Stimulated activated memory B cell treated with anti-CD40 and anti-IgM and Interleukin-4, amounts not matched to agents 10 μg/mL and 1 μg/mL and 100 μg/mL, for 72 hours (primary cell): Measurements from ENCODE around the gene NARS2.
A peak's percentile ranks its signal among the peaks of the same experiment; 100 is the strongest.

Experiments
- ATAC-seq: fragments of 150-1000 bp; cut with Tn5 transposase; 2 replicates; pipeline ENCODE4 v1.10.0; 2021
- H3K27ac Mint-ChIP-seq: one replicate; pipeline ENCODE4 v1.8.0; 2022; ENCODE audit warnings: mild to moderate bottlenecking, mixed read lengths
- H3K27me3 Mint-ChIP-seq: one replicate; pipeline ENCODE4 v1.8.0; 2022; ENCODE audit warnings: mixed read lengths
- H3K36me3 Mint-ChIP-seq: one replicate; pipeline ENCODE4 v1.8.0; 2022; ENCODE audit warnings: mixed read lengths
- H3K4me1 Mint-ChIP-seq: one replicate; pipeline ENCODE4 v1.8.0; 2022; ENCODE audit warnings: mixed read lengths
- H3K4me3 Mint-ChIP-seq: one replicate; pipeline ENCODE4 v1.8.0; 2022; ENCODE audit warnings: mild to moderate bottlenecking, moderate library complexity, mixed read lengths
- H3K9me3 Mint-ChIP-seq: one replicate; pipeline ENCODE4 v1.8.0; 2022; ENCODE audit warnings: mixed read lengths

The NARS2 gene

DNA sequence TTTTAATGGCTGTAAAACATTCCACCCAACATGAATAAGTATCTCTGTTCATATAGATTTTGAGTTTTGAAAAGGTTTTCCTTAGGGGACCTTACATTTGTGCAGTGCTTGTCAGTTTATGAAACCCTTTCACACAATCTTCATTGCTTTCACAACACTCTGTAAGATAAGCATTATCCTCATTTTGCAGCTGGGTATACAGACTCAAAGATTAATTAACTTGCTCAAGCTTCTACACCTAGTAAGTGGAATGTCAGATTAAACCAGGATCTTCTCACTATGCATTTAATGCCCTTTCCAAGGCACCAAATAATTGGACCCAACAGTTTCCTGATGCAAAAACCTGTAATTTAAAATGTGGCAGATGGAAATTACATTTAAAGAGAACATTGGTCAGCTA is 145.5 kb downstream of the NARS2 start:
- H3K36me3 Mint-ChIP-seq, result no peaks in the 10 kb centered on the region
- no peaks in the 10 kb centered on the region for H3K9me3 Mint-ChIP-seq
- H3K27me3 Mint-ChIP-seq, result no peaks in the 10 kb centered on the region
- no peak for ATAC-seq
- H3K4me1 Mint-ChIP-seq, result peaks cover 69% of the 10 kb centered on the region
- peak overlapping the region; percentile 84 for H3K27ac Mint-ChIP-seq
- H3K4me3 Mint-ChIP-seq, result peak overlapping the region; percentile 5

DNA sequence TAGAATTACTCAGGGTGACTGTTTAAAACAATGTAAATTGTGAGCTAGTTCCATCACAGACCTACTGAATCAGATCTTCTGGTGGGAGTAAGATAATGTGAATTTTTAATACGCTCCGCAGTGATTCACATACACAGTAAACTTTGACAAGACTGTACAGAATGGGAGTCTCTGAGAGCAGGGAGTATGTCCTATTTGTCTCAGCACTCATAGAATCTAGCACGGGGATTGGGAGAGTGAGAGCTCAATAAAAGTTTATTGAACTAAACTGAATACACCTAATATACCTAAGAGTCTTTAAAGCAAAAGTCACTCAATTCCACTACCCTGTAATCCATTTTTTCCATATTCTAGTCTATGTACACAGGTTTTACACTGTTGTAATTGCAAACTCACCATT is 145.9 kb downstream of the NARS2 start:
- peaks cover 74% of the 10 kb centered on the region for H3K4me1 Mint-ChIP-seq
- no peak for ATAC-seq
- H3K9me3 Mint-ChIP-seq, result no peaks in the 10 kb centered on the region
- H3K36me3 Mint-ChIP-seq, result no peaks in the 10 kb centered on the region
- peak overlapping the region; percentile 20 for H3K4me3 Mint-ChIP-seq
- peak overlapping the region; percentile 84 for H3K27ac Mint-ChIP-seq
- no peaks in the 10 kb centered on the region for H3K27me3 Mint-ChIP-seq

DNA sequence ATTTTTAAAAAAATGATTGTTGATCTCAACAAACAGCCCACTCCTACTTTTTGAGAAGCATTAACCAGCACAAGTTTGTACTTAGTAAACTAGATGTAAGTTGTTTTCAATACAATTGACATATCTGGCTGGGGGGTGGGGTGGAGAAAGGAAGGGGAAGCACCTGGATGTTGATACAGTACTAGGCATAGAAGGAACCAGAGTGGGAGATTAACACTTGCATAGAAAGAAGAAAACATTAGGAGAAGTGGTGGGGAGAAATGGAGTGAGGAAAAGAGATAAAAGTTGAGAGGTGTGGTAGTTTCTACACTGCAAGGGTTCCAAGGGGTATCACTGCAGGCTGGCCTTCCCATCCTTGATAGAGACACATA is 146.4 kb downstream of the NARS2 start:
- Mint-ChIP-seq H3K4me1 (peaks cover 75% of the 10 kb centered on the region), H3K27ac (peak overlapping the region; percentile 84), H3K36me3 (no peaks in the 10 kb centered on the region), H3K27me3 (no peaks in the 10 kb centered on the region), H3K9me3 (no peaks in the 10 kb centered on the region), H3K4me3 (peak overlapping the region; percentile 46)
- no peak for ATAC-seq

DNA sequence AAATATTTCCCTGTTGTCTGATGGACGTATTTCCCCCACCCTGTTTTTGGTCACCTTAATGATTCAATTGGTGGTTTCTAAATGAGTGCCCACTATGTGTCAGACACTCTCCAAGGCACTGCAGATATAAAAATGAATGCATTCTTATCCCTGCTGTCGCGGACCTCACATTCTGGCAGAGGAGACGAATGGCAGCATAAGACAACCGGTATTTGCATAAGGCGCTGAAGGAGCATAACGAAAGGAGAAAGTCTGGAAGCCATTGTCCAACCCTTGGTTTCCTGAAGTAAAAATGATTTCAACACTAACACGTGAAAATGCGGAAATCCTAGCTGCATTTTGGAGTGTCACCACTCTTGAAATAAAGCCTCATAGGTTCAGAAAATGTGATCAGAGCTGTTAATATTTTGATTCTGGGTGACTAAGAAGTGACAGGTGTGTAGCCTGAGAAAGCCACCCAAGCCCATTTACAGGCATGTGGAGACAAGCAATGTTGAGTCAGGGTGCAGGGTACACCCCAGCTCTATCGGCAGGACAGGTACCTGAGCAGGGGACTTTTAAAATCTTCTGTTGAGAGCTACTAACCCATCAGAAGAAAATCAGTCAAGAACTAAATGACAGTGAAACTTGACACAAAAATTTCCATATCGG is 146.9 kb downstream of the NARS2 start:
- Mint-ChIP-seq H3K27me3 (no peaks in the 10 kb centered on the region), H3K4me1 (peaks cover 74% of the 10 kb centered on the region), H3K9me3 (no peaks in the 10 kb centered on the region), H3K36me3 (no peaks in the 10 kb centered on the region), H3K4me3 (peak overlapping the region; percentile 46), H3K27ac (peak overlapping the region; percentile 84)
- peak; percentile 73 for ATAC-seq

DNA sequence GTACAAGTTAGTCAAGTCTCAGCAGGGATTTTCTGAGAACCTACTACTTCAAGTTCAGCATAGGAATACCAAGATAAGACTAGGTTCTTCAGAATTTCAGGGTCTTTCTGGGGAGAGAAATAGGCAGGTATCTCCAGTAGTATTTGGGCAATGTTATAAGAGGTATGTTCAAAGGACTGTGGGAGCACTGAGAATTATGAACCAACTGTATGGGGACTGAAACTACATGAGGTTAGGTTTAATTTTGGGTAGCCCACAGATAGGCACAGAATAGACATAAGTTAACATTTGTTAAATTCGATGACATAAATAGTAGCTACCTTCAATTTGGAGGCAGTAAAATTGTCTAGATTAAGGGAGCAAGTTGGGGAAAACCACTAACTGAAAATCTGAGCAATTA is 147.8 kb downstream of the NARS2 start:
- Mint-ChIP-seq H3K27me3 (no peaks in the 10 kb centered on the region), H3K4me3 (no peak overlapping the region), H3K9me3 (no peaks in the 10 kb centered on the region), H3K4me1 (peaks cover 71% of the 10 kb centered on the region), H3K36me3 (no peaks in the 10 kb centered on the region), H3K27ac (peak overlapping the region; percentile 84)
- ATAC-seq, result no peak

DNA sequence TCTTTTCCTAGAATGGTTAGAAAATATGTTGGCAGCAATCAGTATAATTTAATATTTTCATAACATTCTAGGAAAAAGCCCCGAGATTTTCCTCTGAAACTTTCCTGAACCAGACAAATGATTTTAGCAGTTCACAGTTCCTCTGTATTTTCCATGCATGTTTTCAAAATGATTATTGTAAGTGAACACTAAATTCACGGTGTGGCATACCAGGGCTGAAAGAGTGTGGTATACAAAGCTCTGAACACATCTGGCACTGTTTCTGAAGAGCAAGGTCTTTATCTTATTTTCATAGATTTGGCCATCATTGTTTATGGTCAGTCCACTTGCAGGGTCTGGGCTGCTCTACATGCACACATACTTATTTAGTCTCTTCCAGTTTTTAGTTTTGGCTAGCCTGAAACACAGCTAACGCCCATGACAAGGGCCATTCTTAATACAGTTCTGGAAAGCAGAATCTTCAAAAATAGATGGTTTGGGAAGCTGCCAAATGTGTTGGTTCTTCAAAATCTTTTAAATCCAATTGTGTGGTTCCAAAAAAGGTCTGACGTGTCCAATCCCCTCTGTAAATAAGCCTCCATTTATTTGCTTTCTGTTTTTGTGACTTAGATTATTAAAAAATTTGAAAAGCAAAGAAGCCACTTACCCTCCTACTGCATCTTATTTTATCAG is 149.1 kb downstream of the NARS2 start:
- Mint-ChIP-seq H3K4me1 (peaks cover 84% of the 10 kb centered on the region), H3K27ac (peak overlapping the region; percentile 84)

DNA sequence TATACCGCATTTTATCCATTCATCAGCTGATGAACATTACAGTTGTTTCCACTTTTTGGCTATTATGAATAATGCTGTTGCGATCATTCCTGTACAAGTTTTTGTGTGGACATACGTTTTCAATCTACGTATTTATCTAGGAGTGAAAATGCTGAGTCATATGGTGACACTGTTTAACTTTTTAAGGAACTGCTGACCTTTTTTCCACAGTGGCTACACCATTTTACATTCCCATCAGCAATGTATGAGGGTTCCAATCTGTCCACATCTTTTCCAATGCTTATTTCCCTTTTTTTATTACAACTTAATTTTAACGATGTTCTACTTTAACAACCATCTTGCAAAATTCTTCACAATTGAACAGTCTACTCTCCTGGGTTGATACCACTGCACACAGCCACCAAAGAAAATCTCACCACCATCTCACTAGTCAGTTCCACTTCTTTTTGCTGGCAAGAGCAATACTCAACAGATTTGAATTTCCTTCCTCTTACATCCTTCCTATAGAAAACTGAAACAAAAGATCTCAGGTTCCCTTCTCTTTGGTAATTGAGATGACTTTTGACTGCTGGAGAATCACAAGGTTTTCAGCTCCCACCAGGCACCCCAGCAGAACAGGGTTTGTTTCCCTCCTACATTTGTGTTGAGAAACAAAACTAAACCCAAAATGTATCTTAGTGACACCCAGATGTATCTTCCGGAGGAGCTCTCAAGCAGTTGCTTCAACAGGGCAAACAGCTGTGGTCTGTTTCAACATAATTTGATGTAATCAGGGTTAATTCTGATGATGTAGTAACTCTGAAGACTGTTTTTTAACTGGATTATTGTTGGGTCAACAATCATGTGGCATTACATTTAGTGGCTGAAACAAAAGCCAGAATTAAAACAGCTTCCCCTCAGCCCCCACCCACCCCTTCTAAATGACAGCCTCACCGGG is 150.1 kb downstream of the NARS2 start:
- peak; percentile 49 for ATAC-seq
- Mint-ChIP-seq H3K36me3 (no peaks in the 10 kb centered on the region), H3K9me3 (no peaks in the 10 kb centered on the region), H3K27ac (peak overlapping the region; percentile 84), H3K4me1 (peaks cover 85% of the 10 kb centered on the region), H3K27me3 (no peaks in the 10 kb centered on the region), H3K4me3 (peak overlapping the region; percentile 59)

More for the DNA sequence above, 149.1 kb downstream of the NARS2 start:
- H3K9me3 Mint-ChIP-seq, result no peaks in the 10 kb centered on the region
- H3K36me3 Mint-ChIP-seq, result no peaks in the 10 kb centered on the region
- no peaks in the 10 kb centered on the region for H3K27me3 Mint-ChIP-seq
- H3K4me3 Mint-ChIP-seq, result peak overlapping the region; percentile 34
- ATAC-seq, result no peak

DNA sequence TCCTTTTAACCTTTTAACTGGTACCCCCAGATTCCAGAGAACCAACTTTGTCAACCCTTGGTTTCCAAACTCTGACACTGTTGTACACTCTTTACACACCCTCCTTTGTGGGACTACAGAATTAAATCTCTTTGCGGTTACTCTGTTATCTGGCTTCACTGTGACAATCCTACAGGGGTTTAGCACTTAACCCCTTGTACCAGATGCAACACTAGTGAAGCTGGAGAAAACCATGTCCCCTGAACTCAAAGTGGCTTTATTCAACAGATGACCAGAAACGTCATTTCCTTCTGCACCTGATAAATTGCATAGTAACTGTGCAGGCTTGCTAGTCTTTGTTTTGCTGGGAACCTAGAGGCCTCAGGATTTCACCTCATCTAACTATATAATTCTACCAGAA is 151.4 kb downstream of the NARS2 start:
- Mint-ChIP-seq H3K36me3 (no peaks in the 10 kb centered on the region), H3K4me1 (peaks cover 85% of the 10 kb centered on the region), H3K9me3 (no peaks in the 10 kb centered on the region), H3K27ac (no peak overlapping the region), H3K4me3 (no peak overlapping the region), H3K27me3 (no peaks in the 10 kb centered on the region)
- ATAC-seq, result no peak

DNA sequence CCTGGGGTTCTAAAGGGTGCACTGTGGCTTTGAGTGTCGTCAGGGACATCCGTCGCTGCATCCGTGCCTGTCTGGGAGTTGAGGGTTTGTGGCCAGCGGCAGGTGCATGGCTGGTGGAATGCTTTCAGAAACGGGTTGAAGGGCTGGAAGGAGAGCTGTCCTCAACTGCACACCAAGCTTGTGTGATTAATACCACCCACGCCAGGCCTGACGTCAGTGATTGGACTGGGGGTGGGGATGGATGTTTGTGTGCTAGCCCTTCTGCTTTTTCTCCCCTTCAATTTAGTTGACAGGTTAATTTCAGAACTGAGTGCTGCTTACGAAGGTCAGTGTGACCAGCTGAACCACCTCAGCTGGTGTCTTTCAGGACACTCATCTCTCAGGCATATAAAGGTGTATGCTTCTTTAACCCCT is 153.9 kb downstream of the NARS2 start:
- peaks cover 73% of the 10 kb centered on the region for H3K4me1 Mint-ChIP-seq
- H3K27ac Mint-ChIP-seq, result peak overlapping the region; percentile 86
- H3K27me3 Mint-ChIP-seq, result no peaks in the 10 kb centered on the region

DNA sequence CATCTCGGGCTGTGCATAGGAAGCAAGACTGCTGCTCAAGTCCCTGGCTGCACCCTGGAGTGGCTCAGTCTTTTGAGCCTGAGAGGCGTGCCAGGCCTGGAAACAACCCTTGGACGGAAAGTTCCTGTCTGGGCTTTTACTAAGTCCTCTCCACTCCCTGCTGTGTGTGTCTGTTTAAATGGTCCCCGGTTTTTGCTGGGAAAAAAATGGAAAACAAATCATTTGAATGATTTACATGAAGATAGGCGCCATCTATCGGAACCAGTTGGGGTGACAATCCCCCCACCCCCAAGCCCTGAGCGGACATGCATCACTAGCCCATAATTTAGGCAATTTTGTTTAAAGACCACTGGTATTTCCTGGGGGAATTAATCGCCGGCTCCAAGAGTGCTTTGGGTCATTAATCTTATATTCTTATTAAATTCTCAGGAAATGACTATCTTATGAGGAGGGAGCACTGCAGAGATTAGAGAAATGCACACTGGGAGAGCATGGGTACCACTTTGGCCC is 154.4 kb downstream of the NARS2 start:
- Mint-ChIP-seq H3K36me3 (no peaks in the 10 kb centered on the region), H3K27me3 (no peaks in the 10 kb centered on the region), H3K4me3 (peak overlapping the region; percentile 69), H3K4me1 (peaks cover 73% of the 10 kb centered on the region), H3K27ac (peak overlapping the region; percentile 86), H3K9me3 (no peaks in the 10 kb centered on the region)
- peak; percentile 10 for ATAC-seq

More for the DNA sequence above, 153.9 kb downstream of the NARS2 start:
- H3K36me3 Mint-ChIP-seq, result no peaks in the 10 kb centered on the region
- peak overlapping the region; percentile 69 for H3K4me3 Mint-ChIP-seq
- peak; percentile 72 for ATAC-seq
- no peaks in the 10 kb centered on the region for H3K9me3 Mint-ChIP-seq

DNA sequence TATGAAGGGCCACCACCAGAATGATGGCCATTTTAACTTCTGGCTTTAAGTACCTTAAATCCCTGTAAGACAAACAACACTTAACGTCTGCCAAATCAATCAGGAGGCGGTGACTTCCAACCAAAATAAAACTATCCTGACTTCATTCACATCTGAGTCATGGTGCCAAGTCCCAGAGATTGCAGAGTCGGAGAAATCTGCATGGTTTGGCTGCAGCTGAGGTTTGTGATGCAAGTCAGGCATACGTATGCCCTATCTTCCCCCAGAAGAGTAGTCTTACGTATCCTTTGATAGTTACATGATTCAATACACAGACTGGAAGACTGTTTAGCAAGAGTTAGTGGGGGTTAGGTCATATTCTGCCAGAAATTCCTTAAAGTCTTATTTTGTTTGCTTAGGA is 155.3 kb downstream of the NARS2 start:
- H3K9me3 Mint-ChIP-seq, result no peaks in the 10 kb centered on the region
- H3K36me3 Mint-ChIP-seq, result no peaks in the 10 kb centered on the region
- ATAC-seq, result no peak
- H3K27me3 Mint-ChIP-seq, result no peaks in the 10 kb centered on the region
- H3K4me3 Mint-ChIP-seq, result no peak overlapping the region
- peak overlapping the region; percentile 86 for H3K27ac Mint-ChIP-seq
- H3K4me1 Mint-ChIP-seq, result peaks cover 73% of the 10 kb centered on the region

DNA sequence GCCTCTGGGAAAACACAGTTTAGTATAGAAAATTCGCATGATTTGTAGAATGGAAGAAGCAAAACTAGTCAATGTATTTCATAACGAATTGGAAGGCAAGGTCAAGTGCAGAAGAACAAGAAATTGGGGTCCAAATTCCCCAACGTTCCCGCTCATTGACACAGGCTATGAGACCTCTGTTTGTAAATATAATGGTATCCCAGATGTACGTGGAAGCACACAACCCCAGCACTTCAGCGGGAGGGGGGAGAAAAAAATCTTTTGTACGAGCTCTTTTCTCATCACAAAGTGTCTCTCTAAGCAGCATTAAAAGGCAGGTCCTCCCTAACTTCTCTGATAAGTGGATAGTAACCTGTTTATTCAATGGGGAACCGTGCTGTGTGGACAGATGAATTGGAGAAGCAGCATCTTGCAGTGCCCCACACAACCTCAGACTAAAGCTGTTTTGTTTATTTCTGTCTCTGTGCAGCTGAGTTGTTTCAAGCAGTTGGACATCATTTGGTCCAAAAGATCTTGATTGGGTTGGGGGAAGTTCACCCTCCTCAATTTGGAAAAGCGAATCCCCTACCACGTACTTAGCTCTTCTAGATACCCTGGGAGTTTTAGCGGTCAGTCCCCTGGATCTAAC is 156.0 kb downstream of the NARS2 start:
- peaks cover 69% of the 10 kb centered on the region for H3K4me1 Mint-ChIP-seq
- no peak for ATAC-seq
- H3K36me3 Mint-ChIP-seq, result no peaks in the 10 kb centered on the region
- peak overlapping the region; percentile 78 for H3K4me3 Mint-ChIP-seq
- H3K27me3 Mint-ChIP-seq, result no peaks in the 10 kb centered on the region
- peak overlapping the region; percentile 78 for H3K27ac Mint-ChIP-seq
- H3K9me3 Mint-ChIP-seq, result no peaks in the 10 kb centered on the region

DNA sequence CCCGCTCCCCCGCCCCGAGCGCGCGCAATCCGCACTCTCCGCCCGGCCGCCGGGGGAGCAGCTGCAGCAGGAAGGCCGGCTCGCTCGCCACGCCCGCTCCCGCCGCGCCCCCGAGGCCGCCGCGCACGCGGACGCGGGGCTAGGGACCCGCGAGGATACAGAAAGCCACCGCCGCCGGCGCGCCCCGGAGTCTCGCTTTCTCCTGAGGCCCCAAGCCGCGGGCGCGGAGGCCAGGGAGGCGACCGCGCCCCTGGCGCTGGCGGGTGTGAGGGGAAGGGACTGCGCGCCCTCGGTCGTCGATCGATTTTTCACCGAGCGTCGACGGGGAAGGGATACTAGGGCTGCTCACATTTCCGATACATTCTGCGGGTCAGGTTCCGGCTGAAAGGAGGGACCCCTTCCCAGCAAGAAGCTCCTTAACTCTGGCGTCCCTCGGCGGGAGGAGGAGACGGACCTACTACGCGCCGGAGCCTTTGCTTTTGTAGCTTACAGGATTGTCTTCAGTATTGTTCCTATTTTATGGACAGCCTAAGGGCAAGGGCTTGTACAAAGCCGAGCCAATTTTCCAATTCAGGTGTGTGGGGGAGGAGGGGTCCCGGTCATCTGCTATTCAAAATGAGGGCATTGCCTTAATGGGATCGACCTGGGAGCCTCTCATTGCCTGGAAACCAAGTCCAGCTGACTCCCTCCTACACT is 156.6 kb downstream of the NARS2 start:
- peak; percentile 79 for ATAC-seq
- H3K27me3 Mint-ChIP-seq, result no peaks in the 10 kb centered on the region
- no peaks in the 10 kb centered on the region for H3K36me3 Mint-ChIP-seq
- H3K4me1 Mint-ChIP-seq, result peaks cover 75% of the 10 kb centered on the region
- H3K4me3 Mint-ChIP-seq, result peak overlapping the region; percentile 78
- H3K27ac Mint-ChIP-seq, result peak overlapping the region; percentile 78
- H3K9me3 Mint-ChIP-seq, result no peaks in the 10 kb centered on the region

DNA sequence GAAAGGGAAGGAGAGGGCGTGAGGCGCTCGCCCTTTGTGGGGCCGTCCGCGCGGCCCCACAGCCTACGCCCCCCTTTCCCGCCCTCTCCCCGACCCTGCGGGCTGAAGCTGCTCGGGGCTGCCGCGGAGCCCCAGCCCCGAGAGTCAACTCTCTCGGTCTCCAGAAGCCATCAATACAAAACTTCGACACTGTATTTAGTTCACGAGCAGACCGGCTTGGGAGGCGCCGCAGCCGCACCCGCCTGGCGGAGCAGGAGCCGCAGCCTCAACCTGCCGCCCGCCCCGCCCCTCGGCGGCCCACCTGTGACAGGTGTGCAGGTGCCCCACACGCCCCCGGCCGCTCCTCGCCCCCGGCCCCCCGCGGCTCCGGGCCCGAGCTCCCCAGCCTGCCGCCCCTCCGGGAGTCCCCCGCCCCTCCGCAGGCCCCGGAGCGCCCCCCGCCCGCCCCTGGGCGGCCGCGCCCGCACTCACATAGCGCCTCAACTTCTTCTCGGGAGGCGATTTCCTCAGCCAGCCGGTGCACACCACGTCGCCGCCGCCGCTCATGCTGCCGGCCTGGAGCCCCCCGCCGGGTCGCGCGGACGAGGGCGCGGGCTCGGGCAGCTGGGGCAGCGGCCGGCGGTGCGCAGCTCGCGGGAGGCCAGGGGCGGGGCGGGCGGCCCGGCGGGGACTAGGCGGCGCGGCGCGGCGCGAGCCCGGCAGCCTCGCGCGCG is 157.3 kb downstream of the NARS2 start, which contains the start of gene GAB2:
Gene GAB2 (minus strand): TSS at position 646 of the 713 bp plus-strand sequence. CDS start 100 bp downstream, at position 546.
- Mint-ChIP-seq H3K36me3 (no peaks in the 10 kb centered on the region), H3K27me3 (no peaks in the 10 kb centered on the region), H3K4me1 (peaks cover 82% of the 10 kb centered on the region), H3K27ac (peak within 1 kb of the TSS; percentile 94), H3K4me3 (peak within 1 kb of the TSS; percentile 97), H3K9me3 (no peaks in the 10 kb centered on the region)
- peak; percentile 35 for ATAC-seq
